Activated naive CD8-positive, alpha-beta T cell treated with anti-CD3 and anti-CD28 coated beads, Interleukin-2, amount 50 U/mL, for 16 hours (primary cell): ENCODE results near the gene MACROH2A2.
"Not testable (repeated sequence)": the region's sequence is repeated elsewhere in the genome, so short reads cannot be mapped to it uniquely, and the experiment has no call there.

ENCODE experiments used
- DNase-seq: peaks from one replicate; pipeline ENCODE4 v3.0.0-alpha.2; 2020; ENCODE audit warnings: low read depth, low spot score

The MACROH2A2 gene

GRCh38 chr10:70155255-70155838 is 102.7 kb downstream of the MACROH2A2 start:
- DNase-seq: no peak

GRCh38 chr10:70158113-70158512 is 105.5 kb downstream of the MACROH2A2 start:
- DNase-seq: no peak

GRCh38 chr10:70159366-70159765 is 106.7 kb downstream of the MACROH2A2 start:
- DNase-seq: not testable (repeated sequence)

- DNase-seq: no peak
These were observed 108.2 kb downstream of the MACROH2A2 start for GRCh38 chr10:70160798-70161197.
